IMR-90 (cell line): ENCODE measurements around the gene MUC21.

Source experiments
- BHLHE40 ChIP-seq: fragments of 150-350 bp; IDR thresholded peaks from 2 replicates; pipeline ENCODE4 v1.6.1; 2016; ENCODE audit warnings: mild to moderate bottlenecking, low read depth, low read length
- CEBPB ChIP-seq: IDR thresholded peaks from 2 replicates; pipeline ENCODE4 v1.6.1; 2012; ENCODE audit warnings: low read depth, low read length, improper control_type of control experiment
- CHD1 ChIP-seq: IDR thresholded peaks from 2 replicates; pipeline ENCODE4 v1.6.1; 2012; ENCODE audit warnings: low read depth, low read length, improper control_type of control experiment
- CTCF ChIP-seq: conservative IDR thresholded peaks from 2 replicates; pipeline ENCODE4 v1.5.1; 2012; ENCODE audit warnings: mild to moderate bottlenecking, low read depth, low read length, improper control_type of control experiment
- ELK1 ChIP-seq: fragments of 150-350 bp; IDR thresholded peaks from 2 replicates; pipeline ENCODE4 v1.6.1; 2016; ENCODE audit warnings: low read depth, mild to moderate bottlenecking, low read length, moderate library complexity, borderline replicate concordance
- FOS ChIP-seq: fragments of 150-350 bp; IDR thresholded peaks from 2 replicates; pipeline ENCODE4 v1.6.1; 2016; ENCODE audit warnings: low read depth, low read length
- MAFK ChIP-seq: IDR thresholded peaks from 2 replicates; pipeline ENCODE4 v1.6.1; 2012; ENCODE audit warnings: low read depth, low read length, improper control_type of control experiment
- MAZ ChIP-seq: IDR thresholded peaks from 2 replicates; pipeline ENCODE4 v1.6.1; 2012; ENCODE audit warnings: low read depth, mild to moderate bottlenecking, low read length, improper control_type of control experiment, moderate library complexity, borderline replicate concordance
- POLR2A ChIP-seq: IDR thresholded peaks from 2 replicates; pipeline ENCODE4 v1.6.1; 2012; ENCODE audit warnings: mild to moderate bottlenecking, low read depth, low read length
- RAD21 ChIP-seq: IDR thresholded peaks from 2 replicates; pipeline ENCODE4 v1.6.1; 2012; ENCODE audit warnings: low read length, improper control_type of control experiment
- SMC3 ChIP-seq: fragments of 150-350 bp; IDR thresholded peaks from 2 replicates; pipeline ENCODE4 v1.6.1; 2016; ENCODE audit warnings: low read depth, mild to moderate bottlenecking, antibody characterized with exemption, low read length, moderate library complexity

- no peak for TF ChIP-seq CTCF
- no peak for TF ChIP-seq ELK1
- TF ChIP-seq MAFK = no peak
- no peak for TF ChIP-seq POLR2A
- TF ChIP-seq FOS = no peak
- no peak for TF ChIP-seq SMC3
- TF ChIP-seq RAD21 = no peak
- TF ChIP-seq BHLHE40 = no peak
- TF ChIP-seq CHD1 = no peak
- no peak for TF ChIP-seq MAZ
- TF ChIP-seq CEBPB = no peak
These were observed at the start of gene MUC21 for GRCh38 chr6:30983439-30983838.
